ENCODE results near the gene ODAD4.
"Not testable (repeated sequence)": the region's sequence is repeated elsewhere in the genome, so short reads cannot be mapped to it uniquely, and the experiment has no call there.

ODAD4 gene

DNA sequence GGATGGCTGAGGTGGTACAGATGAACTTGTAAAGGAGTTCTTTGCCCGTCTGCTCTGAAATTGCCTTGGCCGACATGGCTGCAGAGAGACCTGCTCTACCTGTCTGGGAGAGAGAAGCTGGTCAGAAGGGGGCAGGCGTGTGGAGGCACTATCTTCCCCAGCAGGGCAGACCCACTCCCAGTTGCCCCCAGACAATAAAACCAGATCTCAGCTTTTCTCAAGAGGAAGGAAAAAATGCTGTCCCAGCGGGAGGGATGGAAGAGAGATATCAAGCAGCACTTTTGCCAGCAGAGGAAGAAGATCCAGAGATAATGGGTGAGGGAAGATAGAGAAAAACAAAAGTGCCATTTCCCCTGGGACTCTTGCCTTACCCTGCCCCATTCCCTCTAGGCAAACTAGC lies 16.6 kb upstream of the ODAD4 start:
- ATAC-seq = no peak

DNA sequence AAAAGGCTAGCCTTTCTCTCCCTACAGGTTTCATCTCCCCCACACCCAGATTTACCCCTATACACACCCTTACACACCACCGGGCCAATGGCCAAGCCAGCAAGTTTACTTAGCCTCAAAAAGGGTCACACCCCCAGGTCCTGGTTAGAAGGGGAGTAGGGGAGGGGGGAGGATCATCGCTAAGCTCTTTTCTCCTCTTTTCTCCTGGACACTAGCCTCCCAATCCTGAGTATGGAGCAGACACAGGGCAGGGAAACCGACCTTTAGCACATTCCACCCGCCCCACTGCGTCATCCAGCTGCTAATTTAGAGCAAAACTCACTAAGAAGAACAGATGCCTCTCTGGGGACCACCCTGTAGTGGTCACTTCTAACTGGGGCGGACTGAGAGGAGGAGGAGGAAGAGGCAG lies 16.1 kb upstream of the ODAD4 start:
- no peak for ATAC-seq

DNA sequence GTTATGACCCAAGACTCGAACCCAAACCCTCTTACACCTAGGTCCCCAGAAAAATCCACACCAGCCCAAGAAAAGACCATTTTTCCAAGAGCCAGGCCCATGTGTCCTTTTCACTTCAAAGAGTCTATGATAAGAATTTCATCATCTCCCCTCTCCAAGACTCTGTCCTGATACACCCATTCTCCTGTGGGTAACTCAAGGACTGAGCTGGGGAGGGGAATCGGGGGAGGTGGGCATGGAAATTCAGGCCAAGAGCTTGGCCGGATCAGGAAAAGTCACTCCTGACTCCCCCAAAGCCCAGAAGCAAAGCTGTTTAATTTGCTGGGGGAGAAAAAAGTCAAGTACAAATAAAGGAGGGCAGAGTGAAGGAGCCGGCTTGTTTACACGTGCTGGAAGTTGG lies 15.4 kb upstream of the ODAD4 start:
- ATAC-seq = no peak

DNA sequence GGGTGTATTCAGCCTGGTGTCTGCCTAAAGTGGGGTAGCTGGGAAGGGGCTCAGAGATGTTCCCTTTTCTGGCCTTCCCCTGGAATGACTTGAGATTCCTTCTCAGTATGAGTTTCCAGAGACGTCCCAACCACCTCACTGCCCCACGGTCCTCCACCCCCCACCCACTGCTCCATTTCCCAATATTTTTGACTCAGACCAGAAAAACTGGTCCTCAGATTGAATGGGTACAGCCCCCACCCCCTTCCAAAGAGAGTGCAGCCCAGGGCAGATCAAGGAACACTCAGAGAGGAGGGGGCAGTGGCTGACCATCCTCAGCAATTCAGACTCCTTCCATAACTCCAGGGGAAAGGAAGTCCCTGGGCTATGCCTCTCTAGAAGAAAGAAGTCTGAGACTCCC lies 14.9 kb upstream of the ODAD4 start:
- ATAC-seq = no peak

DNA sequence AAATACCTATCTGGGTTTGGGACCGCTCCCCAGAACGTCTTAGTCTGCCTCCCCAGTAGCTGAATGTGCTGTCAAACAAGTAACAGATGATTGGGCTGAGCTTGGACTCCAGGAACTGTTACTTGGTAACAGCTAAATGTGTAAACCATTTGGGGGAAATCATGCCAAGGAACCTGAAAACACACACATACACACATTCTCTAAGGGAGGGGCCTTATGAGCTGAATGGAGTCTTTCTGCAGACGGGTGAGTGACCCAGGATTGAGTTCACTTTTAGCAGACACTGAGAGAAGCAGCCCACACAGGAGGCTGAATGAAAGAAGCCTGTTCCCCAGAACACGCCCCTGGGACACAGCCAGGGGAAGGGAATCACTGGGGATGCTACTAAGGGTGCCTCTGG lies 13.2 kb upstream of the ODAD4 start:
- ATAC-seq = no peak

DNA sequence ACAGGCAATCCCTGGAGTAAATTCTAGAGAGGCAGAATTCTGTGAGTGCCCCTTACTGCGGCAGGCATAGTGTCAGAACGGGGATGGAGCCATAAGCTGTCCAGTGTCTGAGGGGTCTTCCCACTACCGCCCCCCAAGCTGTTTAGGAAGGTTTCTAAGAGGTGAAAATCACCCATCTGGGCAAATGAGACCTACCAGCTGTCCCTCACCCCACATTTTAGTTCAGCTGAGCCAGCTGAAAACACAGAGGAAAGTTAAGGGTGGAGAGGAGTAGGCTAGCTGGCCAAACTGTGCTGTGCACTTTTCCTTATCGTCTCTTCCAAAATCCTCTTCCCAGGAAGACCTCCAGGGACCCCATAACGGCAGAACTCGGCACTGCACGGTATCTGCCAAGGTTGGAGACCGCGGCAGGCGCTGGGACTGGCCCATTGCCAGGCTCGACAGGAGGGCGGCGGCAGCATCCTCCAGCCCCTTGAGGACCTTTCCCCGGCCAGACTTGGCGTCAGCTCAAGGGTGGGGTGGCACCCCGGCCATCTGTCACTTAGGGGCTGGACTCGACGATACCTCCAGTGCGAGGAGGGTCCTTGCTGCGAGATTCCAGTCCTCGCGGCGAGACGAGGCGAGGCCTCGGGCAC lies 12.6 kb upstream of the ODAD4 start:
- no peak for ATAC-seq

DNA sequence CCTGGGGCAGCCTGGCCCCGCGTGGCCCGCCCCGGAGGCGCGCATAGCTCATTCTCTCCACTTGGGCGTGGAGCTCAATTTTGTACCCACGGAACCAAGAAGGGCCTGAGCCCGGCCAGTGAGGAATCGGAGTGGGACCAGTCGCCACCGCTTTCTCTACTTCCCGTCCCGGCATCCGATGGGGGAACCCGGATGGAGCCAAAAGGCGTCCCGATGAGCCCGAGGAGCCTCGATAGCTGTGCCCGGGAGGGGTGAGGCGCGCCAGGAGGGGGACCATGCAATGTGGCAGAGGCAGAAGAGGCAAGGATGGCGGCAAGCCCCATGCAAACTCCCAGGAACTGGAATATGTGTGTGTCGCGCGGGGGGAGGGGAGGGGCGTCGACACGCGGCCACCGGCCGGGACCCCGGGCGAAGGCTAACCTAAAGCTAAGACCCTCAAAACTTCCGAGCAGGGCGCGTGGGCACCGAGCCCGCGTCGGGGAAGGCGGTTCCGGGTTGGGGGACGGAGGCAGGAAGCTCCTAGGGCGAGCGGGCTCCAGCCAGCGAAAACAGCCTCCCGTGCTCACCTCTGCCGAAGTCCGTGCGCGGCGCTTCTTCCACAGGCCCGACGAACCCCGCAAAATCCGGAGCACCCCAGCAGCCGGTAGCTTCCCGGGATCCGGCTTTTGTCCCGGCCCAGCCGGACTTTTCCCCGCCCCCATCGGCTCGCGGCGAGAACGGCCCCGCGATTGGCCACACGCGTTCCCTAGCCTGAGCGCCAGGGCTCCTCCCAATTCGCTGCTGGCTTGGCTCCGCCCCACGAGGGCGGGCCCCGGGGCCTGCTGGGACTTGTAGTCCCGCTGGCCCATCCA lies 11.9 kb upstream of the ODAD4 start, which contains the start of gene ACLY:
Gene ACLY, minus strand, starts transcription at position 638 of the 851 bp plus-strand sequence. CDS start 5,078 bp downstream, outside the sequence.
- peak; percentile 99 to 100 for ATAC-seq

DNA sequence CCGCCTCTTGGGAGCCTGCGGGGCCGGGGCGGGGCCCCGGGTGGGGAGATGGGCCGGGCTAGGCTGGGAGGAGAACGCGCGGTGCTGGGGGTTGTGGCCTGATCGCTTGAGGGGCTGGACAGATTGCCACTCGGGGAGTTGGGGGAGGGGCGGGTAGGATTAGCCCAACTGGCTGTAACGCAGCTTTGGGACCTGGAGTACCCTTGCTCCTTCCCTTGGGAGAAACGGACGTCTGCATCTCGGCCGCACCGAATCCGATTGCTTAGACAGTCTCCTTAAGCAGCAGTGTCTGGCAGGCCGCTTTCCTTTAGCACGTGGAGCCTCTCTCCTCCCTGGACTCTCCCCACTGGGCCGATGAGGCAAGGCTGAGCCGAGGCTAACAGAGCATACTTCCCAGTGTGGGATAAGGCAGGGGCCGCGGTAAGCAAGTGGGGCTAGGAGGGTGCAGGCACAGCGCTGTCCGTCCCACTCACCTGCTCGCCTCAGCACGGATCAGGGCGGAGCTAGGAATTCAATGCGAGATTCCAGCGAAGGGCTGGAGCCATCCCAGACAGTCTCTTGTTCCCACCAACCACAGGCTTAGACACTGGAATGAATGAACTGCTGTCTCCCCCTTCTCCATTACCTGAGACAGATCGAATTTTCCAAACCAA lies 11.1 kb upstream of the ODAD4 start:
- no peak for ATAC-seq

DNA sequence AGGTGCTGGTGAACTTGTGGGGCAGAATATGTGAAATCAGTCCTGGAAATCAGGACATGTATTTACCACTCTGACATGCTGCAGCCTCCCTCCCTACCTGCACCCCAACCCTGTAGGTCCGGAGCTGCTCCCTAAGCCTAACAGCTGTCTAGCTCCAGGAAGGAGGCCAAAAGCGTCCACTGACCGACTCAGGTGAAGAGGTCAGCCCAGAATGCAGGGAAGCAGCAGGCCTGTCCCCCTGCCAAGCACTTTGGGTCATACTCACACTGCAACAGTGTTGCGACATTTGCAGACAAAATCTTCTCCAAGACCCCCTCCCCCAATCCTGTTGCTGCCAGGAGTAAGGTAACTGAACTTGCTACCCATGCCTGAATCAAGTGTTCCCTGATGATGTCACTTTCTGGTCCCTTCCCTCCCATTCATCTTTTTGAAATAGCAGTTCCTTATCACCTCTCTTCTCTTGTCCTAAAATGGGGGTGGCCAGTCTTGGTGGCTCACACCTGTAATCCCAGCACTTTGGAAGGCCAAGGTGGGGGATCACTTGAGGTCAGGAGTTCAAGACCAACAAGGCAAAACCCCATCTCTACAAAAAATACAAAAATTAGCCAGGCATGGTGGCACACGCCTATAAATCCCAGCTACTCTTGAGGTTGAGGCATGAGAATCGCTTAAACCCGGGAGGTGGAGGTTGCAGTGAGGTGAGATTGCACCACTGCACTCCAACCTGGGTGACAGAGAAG lies 10.4 kb upstream of the ODAD4 start:
- no peak for ATAC-seq

DNA sequence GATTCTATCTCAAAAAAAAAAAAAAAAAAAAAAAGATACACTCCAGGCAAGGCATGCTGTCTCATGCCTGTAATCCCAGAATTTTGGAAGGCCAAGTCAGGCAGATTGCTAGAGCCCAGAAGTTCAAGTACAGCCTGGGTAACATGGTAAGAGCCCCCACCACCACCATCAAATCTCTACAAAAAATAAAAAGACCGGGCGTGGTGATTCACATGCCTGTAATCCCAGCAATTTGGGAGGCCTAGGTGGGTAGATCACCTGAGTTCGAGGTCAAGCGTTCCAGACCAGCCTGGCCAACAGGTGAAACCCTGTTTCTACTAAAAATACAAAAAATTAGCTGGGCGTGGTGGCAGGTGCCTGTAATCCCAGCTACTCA lies 9.8 kb upstream of the ODAD4 start:
- ATAC-seq = no peak

DNA sequence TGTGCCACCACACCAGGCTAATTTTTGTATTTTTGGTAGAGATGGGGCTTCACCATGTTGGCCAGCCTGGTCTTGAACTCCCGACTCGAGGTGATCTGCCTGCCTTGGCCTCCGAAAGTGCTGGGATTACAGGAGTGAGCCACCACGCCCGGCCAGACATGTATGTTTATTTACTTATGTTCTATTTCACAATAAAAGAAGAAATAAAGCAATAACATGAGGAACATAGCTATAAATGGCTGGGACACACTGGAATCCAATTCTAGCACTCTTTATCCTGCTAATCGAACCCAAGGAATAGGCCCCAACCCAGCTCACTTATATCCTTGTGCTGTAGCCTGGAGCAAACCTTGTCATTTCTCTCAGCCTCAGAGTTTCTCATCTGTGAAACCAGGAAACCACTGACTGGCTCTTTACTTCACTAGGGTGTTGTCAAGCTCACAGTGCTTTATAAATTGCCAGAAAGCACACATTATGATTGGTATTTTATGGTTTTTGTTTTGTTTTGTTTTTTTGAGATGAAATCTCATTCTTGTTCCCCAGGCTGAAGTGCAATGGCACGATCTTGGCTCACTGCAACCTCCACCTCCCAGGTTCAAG lies 4.3 kb upstream of the ODAD4 start:
- ATAC-seq = no peak

DNA sequence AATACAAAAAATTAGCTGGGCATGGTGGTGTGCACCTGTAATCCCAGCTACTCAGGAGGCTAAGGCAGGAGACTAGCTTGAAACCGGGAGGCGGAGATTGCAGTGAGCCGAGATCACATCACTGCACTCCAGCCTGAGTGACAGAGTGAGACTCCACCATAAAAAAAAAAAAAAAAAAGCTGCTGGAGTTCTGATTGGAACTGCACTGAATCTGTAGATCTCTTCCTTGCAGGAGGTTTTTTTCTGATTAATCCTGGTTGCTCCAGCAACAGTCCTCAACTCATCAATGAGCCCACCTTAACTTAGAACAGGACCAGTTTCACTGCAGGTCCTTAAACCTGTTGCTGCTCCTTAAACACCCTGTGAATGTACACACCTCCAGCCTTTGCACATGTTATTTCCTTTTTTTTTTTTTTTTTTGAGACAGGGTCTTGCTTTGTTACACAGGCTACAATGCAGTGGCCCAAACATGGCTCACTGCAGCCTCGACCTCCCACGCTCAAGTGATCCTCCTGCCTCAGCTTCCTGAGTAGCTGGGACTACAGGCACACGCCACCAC lies 1.6 kb upstream of the ODAD4 start:
- no peak for ATAC-seq

DNA sequence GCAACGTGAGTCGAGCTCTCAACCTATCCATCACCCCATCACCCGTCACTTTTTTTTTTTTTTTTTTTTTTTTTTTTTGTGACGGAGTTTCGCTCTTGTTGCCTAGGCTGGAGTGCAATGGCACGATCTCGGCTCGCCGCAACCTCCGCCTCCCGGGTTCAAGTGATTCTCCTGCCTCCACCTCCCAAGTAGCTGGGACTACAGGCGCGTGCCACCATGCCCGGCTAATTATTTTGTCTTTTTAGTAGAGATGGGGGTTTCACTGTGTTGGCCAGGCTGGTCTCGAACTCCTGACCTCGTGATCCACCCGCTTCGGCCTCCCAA lies 378 bp downstream of the ODAD4 start:
- ATAC-seq = peak; percentile 44 to 45

DNA sequence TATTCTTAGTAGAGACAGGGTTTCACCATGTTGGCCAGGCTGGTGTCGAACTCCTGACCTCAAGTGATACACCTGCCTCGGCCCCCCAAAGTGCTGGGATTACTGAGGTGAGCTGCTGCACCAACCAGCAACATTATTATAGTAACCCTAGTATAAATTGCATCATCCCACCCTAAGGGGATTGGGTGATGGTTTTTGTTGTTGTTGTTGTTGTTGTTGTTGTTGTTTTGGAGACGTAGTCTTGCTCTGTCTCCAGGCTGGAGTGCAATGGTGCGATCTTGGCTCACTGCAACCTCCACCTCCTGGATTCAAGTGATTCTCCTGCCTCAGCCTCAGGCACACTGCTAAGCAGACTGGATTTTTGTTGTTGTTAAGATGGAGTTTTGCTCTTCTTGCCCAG lies 1.3 kb downstream of the ODAD4 start:
- ATAC-seq = not testable (repeated sequence)

DNA sequence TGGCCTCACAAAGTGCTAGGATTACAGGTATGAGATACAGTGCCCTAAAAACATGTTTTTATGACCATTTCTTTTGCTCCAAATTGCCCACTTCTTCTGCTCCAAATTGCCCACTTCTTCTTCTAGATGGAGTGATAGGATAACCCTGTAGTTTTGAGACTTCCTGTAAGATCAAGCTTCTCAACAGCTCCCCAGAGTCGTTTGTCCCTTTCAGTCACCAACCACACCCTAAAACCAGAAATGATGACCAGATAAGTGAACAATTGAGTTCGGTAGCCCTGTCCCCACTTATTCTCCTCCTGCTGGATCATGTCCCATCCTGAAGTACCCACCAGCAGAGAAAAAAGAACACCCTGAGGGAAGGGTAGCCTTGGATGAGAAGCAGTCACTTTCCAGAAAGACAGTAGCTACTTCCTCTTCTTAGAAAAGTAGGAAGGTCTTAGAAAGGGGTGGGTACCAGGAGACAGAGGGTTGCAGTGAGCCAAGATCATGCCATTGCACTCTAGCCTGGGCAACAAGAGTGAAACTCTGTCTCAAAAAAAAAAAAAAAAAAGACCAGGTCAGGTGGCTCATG lies 2.5 kb downstream of the ODAD4 start:
- ATAC-seq = no peak

DNA sequence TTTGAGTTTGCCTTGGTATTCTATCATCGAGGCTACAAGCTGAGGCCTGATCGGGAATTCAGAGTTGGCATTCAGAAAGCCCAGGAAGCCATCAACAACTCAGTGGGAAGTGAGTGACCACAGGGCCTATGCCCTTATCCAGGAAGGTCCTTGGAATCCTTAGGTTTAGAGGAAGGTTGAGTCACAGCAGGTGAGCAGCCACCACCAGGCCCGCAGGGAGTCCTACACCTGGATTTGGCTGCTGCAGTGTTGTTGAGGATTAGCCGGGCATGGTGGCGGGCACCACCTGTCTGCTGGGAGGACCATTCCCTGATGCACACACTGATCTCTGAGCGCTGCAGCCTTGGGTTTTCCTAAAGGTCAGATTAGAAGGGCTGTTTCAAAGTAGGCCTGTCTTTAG lies 5.2 kb downstream of the ODAD4 start:
- no peak for ATAC-seq

DNA sequence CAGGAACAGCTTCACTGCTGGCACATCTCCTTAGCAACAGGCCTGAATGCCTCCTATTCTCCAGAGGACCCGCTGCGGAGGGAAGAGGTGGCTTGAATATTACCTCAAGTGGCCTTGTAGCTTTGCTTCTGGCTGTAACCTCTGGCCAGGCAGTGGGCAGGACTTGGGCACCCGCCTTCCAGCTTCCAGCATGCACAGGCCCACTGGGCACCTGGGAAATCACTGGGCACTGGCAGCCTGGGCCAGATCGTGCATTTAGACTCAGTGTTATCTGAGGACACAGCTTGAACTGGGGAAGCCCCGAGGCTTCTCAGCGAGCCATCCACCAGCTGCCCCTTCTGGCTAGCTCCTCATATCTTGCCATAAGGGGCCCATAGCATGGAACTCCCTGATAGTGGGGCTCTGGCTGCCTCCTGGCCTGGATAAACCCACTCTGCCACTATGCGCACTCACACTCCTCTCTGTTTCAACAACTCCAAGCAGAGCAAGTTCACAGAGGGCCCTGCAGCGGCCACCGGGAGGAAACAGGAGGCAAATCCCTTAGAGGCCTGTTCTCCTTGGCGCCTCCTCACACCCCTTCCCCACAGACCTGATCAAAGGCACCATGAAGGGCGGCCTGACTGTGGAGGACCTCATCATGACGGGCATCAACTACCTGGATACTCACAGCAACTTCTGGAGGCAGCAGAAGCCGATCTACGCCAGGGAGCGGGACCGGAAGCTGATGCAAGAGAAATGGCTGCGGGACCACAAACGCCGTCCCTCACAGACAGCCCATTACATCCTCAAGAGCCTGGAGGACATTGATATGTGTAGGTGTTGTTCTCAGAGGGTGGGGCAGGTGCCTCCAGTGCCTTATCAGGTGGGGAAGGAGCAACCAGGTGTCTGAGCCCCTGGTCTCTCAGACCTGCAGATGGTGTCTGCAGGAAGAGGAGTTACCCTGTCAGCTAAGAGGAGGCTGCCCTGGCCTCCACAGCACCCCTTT lies 7.8 kb downstream of the ODAD4 start:
- no peak for ATAC-seq

DNA sequence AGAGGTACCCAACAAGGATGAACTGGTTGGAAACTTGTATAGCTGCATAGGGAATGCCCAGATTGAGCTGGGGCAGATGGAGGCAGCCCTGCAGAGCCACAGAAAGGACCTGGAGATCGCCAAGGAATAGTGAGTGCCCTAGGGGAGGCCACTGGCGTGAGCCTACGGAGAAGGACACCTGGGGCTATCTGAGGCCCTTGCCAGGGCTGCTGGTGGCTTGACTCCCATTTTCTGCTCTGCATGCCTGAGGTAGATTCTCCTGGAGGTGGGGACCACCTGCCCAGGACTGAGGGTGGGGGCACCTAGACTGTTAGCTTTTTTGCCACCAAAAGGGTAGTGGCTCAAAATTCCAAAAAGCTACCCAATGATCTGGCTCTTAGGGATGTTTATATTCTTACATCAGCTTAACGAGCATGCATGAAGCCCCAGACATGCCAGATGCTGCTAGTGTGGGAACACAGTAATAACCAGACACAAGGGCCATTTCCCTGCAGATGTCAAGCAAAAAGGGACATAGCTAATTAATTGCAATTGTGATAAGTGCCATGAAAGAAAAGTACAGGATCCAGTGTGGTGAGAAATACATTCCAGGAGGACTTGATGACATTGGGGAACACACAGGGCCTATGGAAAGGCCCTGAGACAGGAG lies 8.8 kb downstream of the ODAD4 start:
- no peak for ATAC-seq

DNA sequence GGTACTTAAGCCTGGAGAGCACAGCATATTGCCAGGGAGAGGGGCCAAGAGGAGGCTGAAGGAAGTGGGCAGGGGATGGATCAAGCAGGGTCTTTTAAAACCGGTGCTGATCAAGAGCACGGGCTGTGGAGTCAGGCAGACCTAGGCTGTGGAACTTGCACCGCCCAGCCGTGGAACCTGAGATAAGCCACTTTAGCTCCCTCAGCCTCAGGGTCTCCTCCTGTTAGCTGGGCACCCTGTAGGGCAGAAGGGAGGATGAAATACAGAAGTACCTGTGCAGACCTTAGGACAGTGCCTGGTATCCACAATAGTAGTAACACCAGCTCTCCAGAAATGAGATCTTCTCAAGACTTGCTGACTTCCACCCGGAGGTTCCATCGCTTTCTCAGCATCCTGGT lies 9.3 kb downstream of the ODAD4 start:
- ATAC-seq = no peak

DNA sequence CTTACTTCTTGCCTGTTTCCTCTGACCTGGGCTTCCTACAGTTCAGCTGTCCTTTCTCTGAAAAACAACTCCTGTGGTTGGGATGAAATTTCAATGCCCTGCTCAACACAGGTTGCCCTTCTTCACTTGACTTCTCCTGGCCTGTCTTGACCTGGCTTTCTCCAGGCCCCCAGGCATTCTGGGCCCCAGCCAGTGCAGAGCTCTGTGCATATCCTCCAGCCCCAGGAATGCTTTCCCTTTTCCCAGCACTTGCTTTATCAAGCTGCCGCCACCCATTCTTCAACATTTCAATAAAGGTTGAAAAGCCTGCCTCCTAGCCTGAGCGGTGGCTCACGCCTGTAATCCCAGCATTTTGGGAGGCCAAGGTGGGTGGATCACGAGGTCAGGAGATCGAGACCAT lies 10.8 kb downstream of the ODAD4 start:
- no peak for ATAC-seq
